HepG2 (cell line): ENCODE data around the gene EEF1A1. TPM values are rescaled to one million over a fixed set of nuclear protein-coding genes. Genes with fewer than 3 reads are reported as not detected.

Experiments used
- ATAC-seq: fragments of 200-7000 bp; cut with Tn5 transposase; 3 replicates; pipeline ENCODE4 v1.9.1; 2020; ENCODE audit warnings: mild to moderate bottlenecking, moderate library complexity
- BruUV-seq: library from RNA; stranded (reverse); fragments of 400-500 nt; replicated peaks from 2 replicates; lab custom pipeline; 2021; lab: Mats Ljungman, UMichigan
- CTCF ChIA-PET: fragments of 300-600 bp; formaldehyde crosslinking; extraction: SDS; loops from one replicate; lab custom pipeline; 2021; ENCODE audit warnings: low total read pairs, inconsistent platforms, low intra/inter-chr PET ratio; lab: Yijun Ruan, JAX
- POLR2A ChIA-PET: fragments of 350-600 bp; sonication (Branson Sonifier 250); formaldehyde crosslinking; loops from one replicate; lab custom pipeline; 2020; ENCODE audit warnings: antibody characterized with exemption, inconsistent platforms; lab: Yijun Ruan, JAX
- DNase-seq: peaks from one replicate; pipeline ENCODE4 v3.0.0-alpha.2; 2015; ENCODE audit warnings: low spot score
- FAIRE-seq: peaks from 3 replicates; lab custom pipeline; 2011; peaks lifted over from hg19 to GRCh38; lab: Jason Lieb, UNC
- H2AFZ ChIP-seq: one replicate; pipeline ENCODE4 v1.6.1; 2011; ENCODE audit warnings: low read length, inconsistent platforms
- H3K27ac ChIP-seq: fragments of 300-600 bp; 3 replicates; pipeline ENCODE4 v1.8.0; 2011; ENCODE audit warnings: mixed run types, mild to moderate bottlenecking, mixed read lengths, low read length, inconsistent platforms; ENCODE audit not compliant: insufficient read depth; ENCODE audit errors: extremely low read length
- H3K27me3 ChIP-seq, 2 experiments: fragments of 200-600 bp in 1 of 2; 2 replicates in 1 of 2; 3 replicates in 1 of 2; pipeline versions ENCODE4 v1.6.0 to v1.8.0; 2011; ENCODE audit warnings: low read length in 2 of 2, mild to moderate bottlenecking in 2 of 2, moderate library complexity in 2 of 2, inconsistent platforms in 1 of 2; ENCODE audit not compliant: insufficient read depth in 2 of 2, control insufficient read depth in 1 of 2
- H3K36me3 ChIP-seq, 2 experiments: fragments of 200-600 bp in 1 of 2; replicated peaks in 1 of 2; 2 replicates in 1 of 2; 3 replicates in 1 of 2; pipeline versions ENCODE4 v1.5.1 to v1.8.0; 2011; ENCODE audit warnings: low read length in 2 of 2, inconsistent platforms in 1 of 2; ENCODE audit not compliant: insufficient read depth in 2 of 2, control insufficient read depth in 1 of 2
- H3K4me1 ChIP-seq: 2 replicates; pipeline ENCODE4 v1.5.1; 2012; ENCODE audit warnings: low read length, inconsistent platforms; ENCODE audit not compliant: insufficient read depth
- H3K4me2 ChIP-seq: 2 replicates; pipeline ENCODE4 v1.6.0; 2011; ENCODE audit warnings: low read depth, low read length, inconsistent platforms
- H3K4me3 ChIP-seq, 3 experiments: fragments of 200-600 bp in 1 of 3; sonication (generic), shearing (Covaris generic) in 1 of 3; replicated peaks in 1 of 3; 2 replicates each; pipeline ENCODE4 v1.5.1; 2011 to 2016; ENCODE audit warnings: low read length in 3 of 3, inconsistent platforms in 2 of 3, low read depth in 2 of 3, mild to moderate bottlenecking in 2 of 3, control low read depth in 1 of 3, mixed read lengths in 1 of 3; ENCODE audit not compliant: insufficient read depth in 1 of 3
- H3K79me2 ChIP-seq: one replicate; pipeline ENCODE4 v1.6.1; 2011; ENCODE audit warnings: low read length, inconsistent platforms; ENCODE audit not compliant: insufficient read depth
- H3K9ac ChIP-seq: 2 replicates; pipeline ENCODE4 v1.6.0; 2011; ENCODE audit warnings: mild to moderate bottlenecking, low read depth, low read length, inconsistent platforms; ENCODE audit not compliant: insufficient read depth
- H3K9me3 ChIP-seq: 2 replicates; pipeline ENCODE4 v1.5.1; 2012; ENCODE audit warnings: mild to moderate bottlenecking, low read length
- H4K20me1 ChIP-seq: 2 replicates; pipeline ENCODE4 v1.6.0; 2011; ENCODE audit warnings: inconsistent platforms, mild to moderate bottlenecking, low read length, moderate library complexity; ENCODE audit not compliant: insufficient read depth
- GFI1 ChIP-seq: sonication (generic); formaldehyde crosslinking; IDR thresholded peaks from 2 replicates; pipeline ENCODE4 v1.5.0; 2020; ENCODE audit warnings: missing genetic modification reagents, mild to moderate bottlenecking, borderline replicate concordance
- POLR2A ChIP-seq, 2 experiments: IDR thresholded peaks; 2 replicates each; pipeline ENCODE4 v1.6.1; 2011; ENCODE audit warnings: low read depth in 2 of 2, low read length in 2 of 2, mild to moderate bottlenecking in 1 of 2, moderate library complexity in 1 of 2; ENCODE audit not compliant: insufficient read depth in 1 of 2
- RBM22 ChIP-seq: fragments of 200-400 bp; formaldehyde crosslinking; optimal IDR thresholded peaks from 2 replicates; pipeline ENCODE3; 2017; ENCODE audit warnings: mild to moderate bottlenecking, low read length, moderate library complexity
- SNAI1 ChIP-seq: sonication (generic); formaldehyde crosslinking; IDR thresholded peaks from 2 replicates; pipeline ENCODE4 v1.5.0; 2020; ENCODE audit warnings: mild to moderate bottlenecking, missing genetic modification reagents, borderline replicate concordance
- ZNF451 ChIP-seq: sonication (generic); formaldehyde crosslinking; IDR thresholded peaks from 2 replicates; pipeline ENCODE4 v1.5.0; 2020; ENCODE audit warnings: mild to moderate bottlenecking, missing genetic modification reagents
- WGBS: methylation state at CpG from one replicate; pipeline ENCODE4 v1.1.6; 2017; ENCODE audit warnings: low lambda C conversion rate; 5-methylcytosine and 5-hydroxymethylcytosine counted together
- in situ Hi-C: cut with HindIII; loops from 2 replicates; pipeline ENCODE4 v1.10.0; 2017; ENCODE audit warnings: low pct_unique_long_range_greater_than_20kb; ENCODE audit not compliant: extremely low pct_ligation_motif_present
- intact Hi-C: fragments of 100-400 bp; cut with micrococcal nuclease; formaldehyde crosslinking; loops from one replicate; pipeline ENCODE4 v1.10.0; 2022; ENCODE audit not compliant: unreplicated experiment
- polyA plus RNA-seq, 8 experiments: library from polyadenylated mRNA; depleted of rRNA in 3 of 8; stranded (reverse) in 7 of 8; unstranded in 1 of 8; fragments of >200 nt; fragmentation: Illumina TruSeq in 4 of 8; extraction: Trizol in 4 of 8; gene quantifications; 2 replicates each; pipeline versions ENCODE4 v1.2.1 to v1.2.3, GENCODE V29; 2011 to 2016; ENCODE audit warnings: low read depth in 4 of 8, missing spikeins in 1 of 8, mixed read lengths in 1 of 8; ENCODE audit not compliant: insufficient read depth in 1 of 8
- total RNA-seq, 5 experiments: library from RNA; depleted of rRNA; stranded (reverse); fragments of >200 nt; fragmentation: Illumina TruSeq; extraction: Trizol; gene quantifications; 2 replicates each; pipeline ENCODE4 v1.2.3, GENCODE V29; 2016; ENCODE audit warnings: low read depth in 1 of 5

Gene EEF1A1
- total and polyA plus RNA-seq, 2 of the 13 experiments (the other 11 are each of a cell fraction or from before 2014, with no cell fraction given), result 13,726 to 17,172 TPM

GRCh38 chr6:73513496-73513854 lies 7.4 kb downstream of the EEF1A1 start:
- FAIRE-seq (no peak), DNase-seq (no peak), ATAC-seq (peak; percentile 5)
- in situ Hi-C loops, result no loop called here
- no peak overlapping the region for H3K4me2 ChIP-seq
- H3K36me3 ChIP-seq, result peaks cover 4 to 14% of the 10 kb centered on the region in 2 experiments
- CTCF ChIA-PET, result no interaction called here
- peaks cover 23% of the 10 kb centered on the region for H3K4me1 ChIP-seq
- WGBS, result 68% methylated on average over 3 of the region's 3 CpGs
- H2AFZ ChIP-seq, result no peak overlapping the region
- POLR2A ChIA-PET, result interaction anchor here (0.7 to 4.3 kb wide), 18 partner anchors 9 to 140 kb away, joined by 3 to 22 read pairs (median 6); partner anchors contain the start of genes MTO1 and SLC17A5
- peaks cover 36% of the 10 kb centered on the region for H4K20me1 ChIP-seq
- no peak overlapping the region for H3K27ac ChIP-seq
- H3K9ac ChIP-seq, result no peak overlapping the region
- intact Hi-C loops, result no loop called here
- no peak for TF ChIP-seq ZNF451 (CRISPR knock-in tag)
- no peak for TF ChIP-seq GFI1 (CRISPR knock-in tag)
- peak; percentile 6 for TF ChIP-seq RBM22
- TF ChIP-seq, all 625 proteins: peak for 1
- Histone ChIP-seq H3K9me3 (no peaks in the 10 kb centered on the region), H3K27me3 (no peaks in the 10 kb centered on the region), H3K79me2 (peaks cover 3% of the 10 kb centered on the region), H3K4me3 (no peak overlapping the region)
- BruUV-seq, result no TSS peak

- H3K27ac ChIP-seq, result no peak overlapping the region
- no peak overlapping the region for H3K4me3 ChIP-seq
- H3K9me3 ChIP-seq, result no peaks in the 10 kb centered on the region
- CTCF ChIA-PET, result no interaction called here
- no peak for DNase-seq
- H3K79me2 ChIP-seq, result no peaks in the 10 kb centered on the region
- H3K4me2 ChIP-seq, result no peak overlapping the region
- peaks cover 21% of the 10 kb centered on the region for H4K20me1 ChIP-seq
- peaks cover 2 to 8% of the 10 kb centered on the region in 2 experiments; a peak in 3 of 5 replicates for H3K36me3 ChIP-seq
- FAIRE-seq, result no peak
- H3K9ac ChIP-seq, result no peak overlapping the region
- in situ Hi-C loops, result no loop called here
- H2AFZ ChIP-seq, result no peak overlapping the region
- 80% methylated on average over 7 of the region's 7 CpGs for WGBS
- ATAC-seq, result peak; percentile 12
- POLR2A ChIA-PET, result interaction anchor here (1.1 to 3.0 kb wide), 4 partner anchors 10 to 142 kb away, joined by 3 to 22 read pairs (median 13); partner anchors contain the start of gene SLC17A5
- BruUV-seq, result no TSS peak
- TF ChIP-seq SNAI1 (CRISPR knock-in tag), result no peak
- peak in 1 of 2 experiments; percentile 67; a peak in 2 of 4 replicates for TF ChIP-seq POLR2A (IDR thresholded peaks at IDR 0.05; ENCODE audit: insufficient read depth in 1 of 2, low read depth in 2 of 2, low read length in 2 of 2)
- no peaks in the 10 kb centered on the region for H3K27me3 ChIP-seq
- H3K4me1 ChIP-seq, result peaks cover 10% of the 10 kb centered on the region
- intact Hi-C loops, result no loop called here
These were observed 9.0 kb downstream of the EEF1A1 start for GRCh38 chr6:73511796-73512195.
